Measurements from ENCODE around the gene TMEM63B.

- no peak for TF ChIP-seq CTCF (IDR thresholded peaks at IDR 0.05)
- no peak for TF ChIP-seq POLR2A (IDR thresholded peaks at IDR 0.05)
These were observed 25.2 kb downstream of the TMEM63B start for GRCh38 chr6:44152533-44152932.

Measured in lower leg skin (tissue), 3 donors.